Esophagus muscularis mucosa (tissue), 4 donors: Measurements from ENCODE around the gene DHX36.

ENCODE experiments used
- EP300 ChIP-seq: sonication (generic); formaldehyde crosslinking; IDR thresholded peaks from one replicate; pipeline ENCODE4 v1.6.1; 2017; ENCODE audit warnings: antibody characterized with exemption
- POLR2A ChIP-seq: fragments of 450-650 bp; IDR thresholded peaks from one replicate; pipeline ENCODE4 v1.6.1; 2017; ENCODE audit warnings: antibody characterized with exemption, moderate library complexity, mild to moderate bottlenecking, low read depth
- POLR2AphosphoS5 ChIP-seq, 2 donors: sonication (generic); formaldehyde crosslinking; IDR thresholded peaks; one replicate each; pipeline ENCODE4 v1.6.1; 2017; ENCODE audit warnings: antibody characterized with exemption in 2 of 2
- TF ChIP-seq, protein P1 (sequence below), 3 experiments: fragments of 200-600 bp in 2 of 3; fragments of 450-650 bp in 1 of 3; sonication (generic) in 2 of 3; IDR thresholded peaks; one replicate each; pipeline ENCODE4 v1.5.1; 2017 to 2019; ENCODE audit warnings: antibody characterized with exemption in 3 of 3, mild to moderate bottlenecking in 2 of 3, moderate library complexity in 1 of 3

DNA sequence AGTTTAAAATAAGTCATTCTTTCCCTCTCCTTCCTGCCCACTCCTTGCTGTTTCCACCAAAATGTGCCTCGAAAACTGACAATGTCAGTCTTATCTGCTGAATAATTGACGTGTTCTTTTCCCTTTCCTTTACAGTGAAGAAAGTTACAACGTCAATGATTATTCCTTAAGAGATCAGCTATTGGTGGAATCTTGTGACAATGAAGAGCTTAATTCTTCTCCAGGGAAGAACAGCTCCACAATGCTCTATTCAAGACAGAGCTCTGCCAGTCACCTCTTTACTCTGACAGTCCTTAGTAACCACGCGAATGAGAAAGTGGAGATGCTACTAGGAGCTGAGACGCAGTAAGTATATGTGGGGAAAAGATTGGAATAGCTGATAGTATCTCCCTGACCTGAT, 84.1 kb downstream of the DHX36 start:
- TF ChIP-seq, protein P1, sequence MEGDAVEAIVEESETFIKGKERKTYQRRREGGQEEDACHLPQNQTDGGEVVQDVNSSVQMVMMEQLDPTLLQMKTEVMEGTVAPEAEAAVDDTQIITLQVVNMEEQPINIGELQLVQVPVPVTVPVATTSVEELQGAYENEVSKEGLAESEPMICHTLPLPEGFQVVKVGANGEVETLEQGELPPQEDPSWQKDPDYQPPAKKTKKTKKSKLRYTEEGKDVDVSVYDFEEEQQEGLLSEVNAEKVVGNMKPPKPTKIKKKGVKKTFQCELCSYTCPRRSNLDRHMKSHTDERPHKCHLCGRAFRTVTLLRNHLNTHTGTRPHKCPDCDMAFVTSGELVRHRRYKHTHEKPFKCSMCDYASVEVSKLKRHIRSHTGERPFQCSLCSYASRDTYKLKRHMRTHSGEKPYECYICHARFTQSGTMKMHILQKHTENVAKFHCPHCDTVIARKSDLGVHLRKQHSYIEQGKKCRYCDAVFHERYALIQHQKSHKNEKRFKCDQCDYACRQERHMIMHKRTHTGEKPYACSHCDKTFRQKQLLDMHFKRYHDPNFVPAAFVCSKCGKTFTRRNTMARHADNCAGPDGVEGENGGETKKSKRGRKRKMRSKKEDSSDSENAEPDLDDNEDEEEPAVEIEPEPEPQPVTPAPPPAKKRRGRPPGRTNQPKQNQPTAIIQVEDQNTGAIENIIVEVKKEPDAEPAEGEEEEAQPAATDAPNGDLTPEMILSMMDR (IDR thresholded peaks at IDR 0.05): no peak
- TF ChIP-seq POLR2AphosphoS5 (IDR thresholded peaks at IDR 0.05): no peak
- TF ChIP-seq POLR2A: no peak
- no peak for TF ChIP-seq EP300
